NCI-H187 treated with DMSO at 0.1 percent for 48 hours (cell line): Measurements from ENCODE around the gene DGCR2.
"Not testable (repeated sequence)": the region's sequence is repeated elsewhere in the genome, so short reads cannot be mapped to it uniquely, and the experiment has no call there.

Experiments used
- DNase-seq: peaks from one replicate; lab custom pipeline; 2025; lab: John Stamatoyannopoulos, UW

The DGCR2 gene

DNA sequence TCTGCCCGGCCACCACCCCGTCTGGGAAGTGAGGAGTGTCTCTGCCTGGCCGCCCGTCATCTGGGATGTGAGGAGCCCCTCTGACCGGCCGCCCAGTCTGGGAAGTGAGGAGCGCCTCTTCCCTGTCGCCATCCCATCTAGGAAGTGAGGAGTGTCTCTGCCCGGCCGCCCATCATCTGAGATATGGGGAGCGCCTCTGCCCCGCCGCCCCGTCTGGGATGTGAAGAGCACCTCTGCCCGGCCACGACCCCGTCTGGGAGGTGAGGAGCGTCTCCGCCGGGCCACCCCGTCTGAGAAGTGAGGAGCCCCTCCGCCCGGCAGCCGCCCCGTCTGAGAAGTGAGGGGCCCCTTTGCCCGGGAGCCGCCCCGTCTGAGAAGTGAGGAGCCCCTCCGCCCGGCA is 38.1 kb downstream of the DGCR2 start:
- not testable (repeated sequence) for DNase-seq

DNA sequence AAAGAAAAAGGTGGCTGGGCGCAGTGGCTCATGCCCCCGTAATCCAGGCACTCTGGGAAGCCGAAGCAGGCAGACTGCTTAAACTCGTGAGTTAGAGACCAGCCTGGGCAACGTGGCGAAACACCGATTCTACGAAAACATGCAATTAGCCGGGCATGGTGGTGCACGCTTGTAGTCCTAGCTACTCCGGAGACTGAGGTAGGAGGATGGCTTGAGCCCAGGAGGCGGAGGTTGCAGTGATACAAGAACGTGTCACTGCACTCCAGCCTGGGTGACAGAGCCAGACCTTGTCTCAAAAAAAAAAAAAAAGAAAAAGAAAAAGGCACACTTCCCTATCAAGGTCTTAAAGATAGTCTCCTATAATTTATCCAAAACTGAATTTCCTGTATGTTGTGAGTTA is 39.4 kb downstream of the DGCR2 start:
- DNase-seq, result no peak

DNA sequence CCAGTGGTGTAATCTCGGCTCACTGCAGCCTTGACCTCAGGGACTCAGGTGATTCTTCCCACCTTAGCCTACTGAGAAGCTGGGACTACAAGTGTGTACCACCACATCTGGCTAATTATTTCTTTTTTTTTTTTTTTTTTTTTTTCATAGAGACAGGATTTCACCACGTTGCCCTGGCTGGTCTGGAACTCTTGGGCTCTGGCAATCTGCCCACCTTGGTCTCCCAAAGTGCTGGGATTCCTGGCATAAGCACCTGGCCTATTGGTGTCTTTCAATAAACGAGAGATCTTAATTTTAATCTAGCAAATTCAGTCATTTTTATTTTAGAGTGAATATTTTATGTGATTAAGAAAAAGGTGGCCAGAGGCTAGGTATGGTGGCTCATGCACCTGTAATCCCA is 40.1 kb downstream of the DGCR2 start:
- DNase-seq, result no peak

DNA sequence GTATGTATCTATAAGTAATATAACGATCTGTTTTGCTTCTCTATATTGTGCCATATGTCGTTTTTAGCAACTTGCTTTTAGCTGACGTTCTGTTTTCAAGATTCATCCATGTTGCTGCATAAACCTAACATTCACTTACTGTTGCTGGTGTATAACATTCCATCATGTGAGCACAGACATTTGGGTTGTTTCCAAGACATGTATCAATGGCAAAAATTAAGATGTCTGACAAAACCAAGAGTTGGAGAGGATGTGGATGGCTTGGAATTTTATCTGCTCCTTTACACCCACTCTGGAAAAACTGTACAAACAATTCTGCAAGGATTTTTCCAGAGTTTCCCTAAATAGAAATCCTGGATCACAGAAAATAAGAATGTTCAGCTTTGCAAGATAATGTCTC is 40.9 kb downstream of the DGCR2 start:
- no peak for DNase-seq

DNA sequence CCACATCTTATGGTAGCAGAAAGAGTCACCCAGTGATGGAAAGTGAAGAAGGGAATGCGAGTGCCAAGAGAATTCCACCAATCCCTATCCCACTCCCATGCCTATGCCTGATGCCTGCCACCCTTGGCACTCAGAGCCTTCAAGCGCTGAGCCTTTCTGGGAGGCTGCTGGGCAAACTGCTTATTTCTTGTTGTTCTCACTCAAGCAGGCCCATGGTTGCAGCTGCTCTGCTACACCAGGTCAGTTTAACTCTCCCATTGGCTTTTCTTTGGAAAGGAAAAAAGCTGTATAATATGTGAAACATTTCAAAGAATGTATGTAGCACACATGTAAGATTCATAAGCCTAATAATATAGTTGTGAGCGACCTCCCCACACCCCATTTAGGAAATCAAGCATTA is 41.4 kb downstream of the DGCR2 start:
- DNase-seq, result no peak

DNA sequence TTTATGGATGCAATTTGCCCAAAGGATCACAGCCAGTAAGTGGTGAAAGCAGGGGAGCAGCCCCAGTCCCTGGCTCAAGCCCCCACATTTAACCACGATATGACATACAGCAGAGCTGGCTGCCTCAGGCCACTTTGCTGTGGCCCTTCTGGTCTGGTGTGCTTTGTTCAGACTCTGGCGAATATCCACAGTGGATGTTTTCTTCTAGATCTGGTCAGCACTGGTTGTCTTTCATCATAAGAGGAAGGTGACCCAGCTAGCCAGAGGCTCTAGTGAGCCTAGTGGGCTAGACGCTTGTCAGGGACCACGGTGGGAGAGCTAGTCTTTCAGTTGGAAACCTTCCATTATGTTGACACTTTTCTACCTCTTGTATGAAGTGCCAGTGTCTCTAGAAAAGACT is 42.5 kb downstream of the DGCR2 start:
- no peak for DNase-seq

DNA sequence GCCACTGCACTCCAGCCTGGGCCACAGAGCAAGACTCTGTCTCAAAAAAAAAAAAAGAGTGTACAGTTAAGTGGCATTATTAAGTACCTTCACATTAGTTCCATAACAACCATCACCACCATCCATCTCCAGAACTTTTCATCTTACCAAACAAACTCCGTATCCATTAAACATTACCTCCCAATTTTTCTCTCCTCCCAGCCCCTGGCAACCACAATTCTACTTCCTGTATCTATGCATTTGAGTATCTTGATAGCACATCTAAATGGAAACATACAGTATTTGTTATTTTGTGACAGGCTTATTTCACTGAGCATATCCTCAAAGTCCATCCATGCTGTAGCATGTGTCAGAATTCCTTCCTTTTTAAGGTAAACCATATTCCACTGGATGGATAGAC is 46.8 kb downstream of the DGCR2 start:
- DNase-seq, result no peak

DNA sequence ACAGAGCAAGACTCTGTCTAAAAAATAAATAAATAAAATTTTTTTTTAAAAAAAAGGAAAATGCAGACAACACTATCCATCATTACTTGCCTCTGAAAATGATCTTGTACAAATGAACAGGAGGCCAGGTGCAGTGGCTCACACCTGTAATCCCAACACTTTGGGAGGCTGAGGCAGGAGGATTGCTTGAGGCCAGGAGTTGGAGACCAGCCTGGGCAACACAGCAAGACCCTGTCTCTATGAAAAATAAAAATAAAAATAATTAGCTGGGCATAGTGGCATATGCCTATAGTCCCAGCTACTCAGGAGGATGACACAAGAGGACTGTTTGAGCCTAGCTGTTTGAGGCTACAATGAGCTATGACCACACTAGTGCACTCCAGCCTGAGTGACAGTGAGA is 49.4 kb downstream of the DGCR2 start:
- DNase-seq, result not testable (repeated sequence)

DNA sequence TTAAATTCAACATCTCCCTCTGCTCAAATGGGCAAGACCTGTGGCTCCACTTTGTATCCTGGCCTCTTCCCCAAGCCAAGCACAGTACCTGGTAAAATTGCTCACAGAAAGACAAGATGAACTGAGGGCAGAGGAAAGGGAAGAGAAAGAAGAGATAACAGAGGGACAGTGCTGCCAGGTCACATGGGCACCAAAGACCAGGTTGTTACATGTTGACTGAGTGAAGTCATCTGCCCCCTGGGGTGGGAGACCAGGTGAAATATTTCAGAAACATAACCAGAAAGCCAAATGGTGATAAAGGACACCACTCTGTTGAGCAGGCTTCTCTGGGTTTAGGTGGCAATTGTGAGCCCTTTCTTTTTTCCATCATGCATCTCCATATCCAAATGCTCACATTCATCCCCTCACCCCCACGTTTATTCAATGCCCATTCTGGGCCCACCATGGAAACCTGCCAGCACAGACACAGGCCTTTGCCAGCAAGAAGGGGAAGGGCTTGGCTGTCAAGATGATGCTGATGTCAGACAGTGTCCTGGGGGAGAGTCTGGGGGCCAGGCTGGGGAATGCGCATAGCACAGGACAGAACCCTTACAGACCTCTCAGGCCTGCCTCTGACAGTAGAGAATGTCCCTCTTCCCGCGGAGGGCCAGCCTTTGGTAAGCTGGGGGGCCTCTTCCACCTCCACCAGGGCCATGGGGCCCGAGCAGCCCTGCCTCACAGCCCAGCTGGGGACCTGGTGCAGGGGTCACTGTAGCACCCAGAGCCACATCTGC is 51.6 kb downstream of the DGCR2 start:
- no peak for DNase-seq

DNA sequence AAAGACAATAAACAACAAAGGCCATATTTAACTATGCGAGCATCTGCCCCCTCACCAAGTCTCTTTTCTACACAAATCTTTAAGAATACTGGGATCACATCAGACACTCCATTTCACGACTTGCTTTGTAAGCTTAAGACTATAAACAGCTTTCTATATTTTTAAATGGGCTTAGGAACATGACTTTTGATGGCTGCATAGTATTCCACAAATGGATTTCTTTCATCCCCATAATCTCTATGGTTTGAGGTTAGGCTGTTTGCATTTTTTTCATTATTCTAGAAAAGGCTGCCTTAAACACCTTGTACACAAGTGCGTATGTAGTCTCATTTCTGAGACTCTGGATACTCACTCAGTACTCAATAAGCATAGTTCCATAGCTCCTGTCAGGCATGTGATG is 52.8 kb downstream of the DGCR2 start:
- DNase-seq, result no peak

DNA sequence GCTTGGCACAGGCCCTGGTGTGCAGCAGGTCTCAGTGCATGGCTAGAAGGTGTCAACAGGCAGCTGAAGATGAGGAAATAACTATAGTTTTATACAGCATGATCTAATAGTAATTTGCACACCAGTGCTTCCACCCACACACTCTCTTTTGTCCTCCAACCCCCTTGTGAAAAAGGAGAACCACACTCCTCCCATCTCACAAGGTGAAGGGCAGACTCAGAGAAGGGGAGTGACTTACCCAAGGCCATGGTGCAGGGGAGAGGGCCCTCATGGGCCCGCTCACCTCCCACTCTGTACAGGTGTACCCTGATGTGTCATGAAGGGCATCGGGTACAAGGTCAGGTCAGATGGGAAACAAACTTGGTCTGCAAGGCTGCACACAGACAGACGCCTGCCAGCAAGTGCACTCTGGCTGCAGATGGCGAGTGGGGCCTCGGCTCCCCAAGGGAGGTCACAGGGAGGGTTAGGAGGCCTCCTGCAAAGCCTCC is 53.4 kb downstream of the DGCR2 start:
- DNase-seq, result no peak

DNA sequence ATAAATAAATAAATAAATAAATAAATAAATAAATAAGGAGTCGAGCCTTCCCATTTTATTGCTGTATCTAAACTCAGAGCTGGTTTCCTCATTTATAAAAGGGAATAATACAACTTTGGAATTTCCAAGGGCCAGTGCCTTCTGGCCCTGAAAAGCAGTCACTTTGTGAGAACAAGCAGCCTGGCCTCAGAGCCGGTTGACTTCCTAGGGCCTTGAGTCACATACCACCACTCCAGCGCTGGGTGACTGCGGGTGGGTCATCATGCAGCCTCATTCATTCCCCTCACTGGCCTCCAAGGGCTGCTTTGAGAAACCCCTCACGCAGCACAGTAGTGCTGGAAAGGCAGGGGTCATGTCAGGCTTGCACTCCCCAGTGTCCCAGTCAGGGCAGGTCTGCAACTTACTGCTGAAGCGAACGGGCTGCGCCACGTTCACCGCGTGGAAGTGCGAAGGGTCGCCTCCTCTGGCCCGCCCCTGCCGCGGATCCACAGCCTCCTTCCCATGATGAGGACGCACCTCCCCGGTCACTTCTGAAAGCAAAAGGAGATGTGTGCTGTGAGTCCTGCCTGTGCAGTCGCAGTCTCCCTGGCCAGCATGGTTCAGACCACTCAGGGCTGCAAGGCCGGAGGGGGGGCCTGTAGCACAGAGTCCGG is 54.4 kb downstream of the DGCR2 start:
- no peak for DNase-seq

DNA sequence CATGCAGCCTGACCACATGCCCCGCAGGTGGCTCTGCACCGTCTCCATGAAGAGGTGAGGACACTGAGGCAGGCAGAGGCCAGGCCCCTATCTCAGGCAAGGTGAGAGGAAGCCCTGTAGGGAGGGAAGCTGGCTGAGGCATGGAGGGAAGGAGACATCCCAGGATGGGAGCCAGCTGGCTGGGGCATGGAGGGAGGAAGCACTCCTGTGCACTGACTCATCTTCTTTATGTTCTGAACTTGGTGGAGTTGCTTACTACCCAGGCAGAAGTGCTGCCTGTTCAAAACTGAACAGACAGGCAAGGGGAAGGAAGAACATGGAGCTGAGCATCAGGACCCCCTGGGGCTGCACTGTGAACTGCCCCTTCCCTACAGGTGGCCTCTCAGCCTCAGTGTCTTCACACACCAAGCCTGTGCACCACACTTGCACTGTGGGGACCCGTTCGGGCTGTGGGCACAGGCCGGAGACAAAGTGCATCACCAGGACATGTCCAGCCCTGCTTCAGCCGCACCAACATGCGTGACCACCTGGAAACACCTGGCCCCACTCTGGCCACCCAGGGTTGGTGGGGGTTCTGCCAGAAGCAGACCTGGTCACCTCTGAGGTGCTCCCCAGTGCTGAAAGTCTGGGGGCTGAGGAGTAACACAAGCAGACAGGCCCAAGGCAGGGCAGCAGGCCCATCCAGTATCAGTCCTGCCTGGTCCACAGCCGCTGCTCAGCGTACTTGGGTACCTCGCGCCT is 55.5 kb downstream of the DGCR2 start:
- DNase-seq, result no peak

DNA sequence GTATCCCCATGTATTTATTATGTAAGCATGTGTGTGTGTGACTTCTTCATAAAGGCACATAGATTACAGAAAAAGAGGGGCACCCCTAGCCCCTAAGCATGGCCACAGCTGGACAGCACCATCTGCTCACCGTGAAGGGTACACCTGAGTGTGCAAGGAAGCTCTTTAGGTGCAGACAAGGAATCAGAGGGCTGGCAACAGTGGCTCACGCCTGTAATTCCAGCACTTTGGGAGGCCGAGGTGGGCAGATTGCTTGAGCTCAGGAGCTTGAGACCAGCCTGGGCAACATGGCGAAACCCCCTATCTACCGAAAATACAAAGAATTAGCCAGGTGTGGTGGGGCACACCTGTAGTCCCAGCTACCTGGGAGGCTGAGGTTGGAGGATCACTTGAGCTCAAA is 56.3 kb downstream of the DGCR2 start:
- DNase-seq, result no peak

DNA sequence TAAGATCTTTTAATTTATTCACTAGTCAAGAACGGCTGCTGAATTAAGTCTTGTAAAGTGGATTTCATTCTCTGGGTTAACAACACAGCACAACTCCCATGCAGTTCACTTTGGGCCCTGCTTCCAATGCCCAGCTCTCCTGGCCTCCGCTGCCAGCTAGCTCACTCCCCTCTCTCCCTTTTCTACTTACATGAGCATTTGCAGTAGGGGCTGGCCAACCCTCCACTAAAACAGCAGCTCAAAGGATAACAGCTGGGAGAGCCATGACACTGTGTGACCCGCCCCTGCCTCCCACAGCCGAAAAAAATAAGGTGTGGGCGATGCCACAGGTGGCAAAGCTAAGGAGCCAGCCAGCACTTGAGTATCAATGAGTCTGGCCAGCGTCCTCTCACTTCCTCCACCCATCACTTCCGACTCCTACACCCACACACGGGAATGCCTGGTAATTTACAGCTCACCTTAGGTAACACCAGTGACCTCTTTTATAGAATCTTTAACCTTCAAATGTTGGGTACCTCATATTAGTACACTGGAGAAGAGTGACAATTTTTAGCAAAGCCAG is 56.8 kb downstream of the DGCR2 start:
- DNase-seq, result no peak

DNA sequence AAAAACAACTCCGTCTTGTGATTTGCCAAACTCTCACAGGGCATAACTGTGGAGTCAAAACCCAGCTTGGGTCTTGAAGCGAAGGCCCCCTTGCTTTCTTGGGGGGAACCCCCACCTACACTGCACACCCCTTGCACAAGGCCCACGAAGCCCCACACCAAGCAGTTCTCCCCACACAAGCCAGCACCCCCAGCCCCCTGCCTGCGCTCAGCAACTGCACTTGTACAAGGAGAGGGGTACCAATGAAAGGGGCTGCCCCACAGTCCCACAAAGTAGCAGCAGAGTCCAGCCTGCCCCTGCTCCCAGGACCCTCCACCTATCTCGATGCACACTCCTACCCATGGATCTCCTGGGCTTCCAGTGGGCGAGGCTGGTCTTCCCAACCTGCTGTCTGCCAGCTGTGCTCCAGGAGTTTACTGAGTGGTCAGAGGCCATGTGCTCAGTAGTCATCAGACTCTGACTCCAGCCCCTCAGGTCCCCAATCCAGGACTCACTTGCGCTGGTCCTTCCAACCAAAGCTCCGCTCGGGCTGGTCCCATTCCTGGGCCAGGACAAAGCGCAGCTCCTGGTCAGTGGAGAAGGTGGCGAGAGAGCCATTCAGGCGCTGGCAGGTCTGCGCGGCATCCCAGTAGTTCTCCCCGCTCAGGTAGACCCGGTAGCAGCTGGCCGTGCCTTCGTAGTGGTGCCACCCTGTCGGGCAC is 57.7 kb downstream of the DGCR2 start:
- DNase-seq, result no peak

DNA sequence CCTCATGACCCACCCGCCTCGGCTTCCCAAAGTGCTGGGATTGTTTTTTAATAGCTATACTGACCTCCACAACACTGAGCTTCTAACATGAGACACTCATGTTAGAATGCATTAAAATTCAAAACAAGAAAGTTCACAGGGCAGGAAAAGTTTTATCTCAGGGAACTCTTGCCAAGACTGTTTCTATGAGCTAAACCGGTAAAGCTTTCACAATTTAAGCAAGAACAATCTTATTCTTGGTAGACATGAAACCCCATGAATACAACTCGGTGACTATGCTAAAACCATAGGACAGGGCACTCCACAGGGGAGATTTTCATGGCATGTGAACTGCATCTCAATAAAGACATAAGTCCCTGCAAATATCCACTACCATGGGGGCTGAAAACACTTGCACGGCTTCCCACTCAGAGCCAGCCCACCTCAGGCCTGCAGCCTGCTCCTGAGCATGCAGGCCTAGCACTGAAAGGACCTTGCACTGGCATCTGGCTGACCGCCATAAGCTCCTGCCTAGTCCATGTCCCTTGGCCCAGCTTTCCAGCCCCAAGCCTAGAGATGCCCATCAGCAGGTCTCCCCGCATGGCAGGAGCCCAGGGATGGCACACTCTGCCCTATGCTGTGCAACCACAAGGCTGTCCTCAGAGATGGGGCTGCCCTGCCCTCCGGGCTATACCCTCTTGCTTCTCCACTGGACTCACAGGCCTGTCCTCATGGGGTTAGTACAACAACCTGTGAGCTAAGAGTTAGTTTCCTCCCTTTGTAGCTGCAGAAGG is 58.4 kb downstream of the DGCR2 start:
- DNase-seq, result no peak

DNA sequence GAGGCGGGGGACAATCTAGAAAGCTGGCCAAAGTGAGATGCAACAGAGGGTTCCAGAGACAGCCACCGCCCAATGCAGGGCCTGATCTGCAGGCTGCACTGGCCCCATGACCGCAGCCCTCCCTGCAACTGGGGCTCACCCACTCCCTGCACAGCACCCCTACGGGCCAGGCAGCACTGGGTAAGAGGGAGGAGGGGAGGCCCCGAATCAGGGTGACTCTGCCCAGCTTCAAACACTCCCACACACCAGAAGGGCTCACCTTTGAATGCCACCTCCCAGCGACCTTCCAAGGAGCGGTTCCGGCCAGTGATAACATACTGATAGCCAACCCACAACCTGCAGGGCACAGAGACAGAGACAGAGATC is 59.3 kb downstream of the DGCR2 start:
- DNase-seq, result no peak

DNA sequence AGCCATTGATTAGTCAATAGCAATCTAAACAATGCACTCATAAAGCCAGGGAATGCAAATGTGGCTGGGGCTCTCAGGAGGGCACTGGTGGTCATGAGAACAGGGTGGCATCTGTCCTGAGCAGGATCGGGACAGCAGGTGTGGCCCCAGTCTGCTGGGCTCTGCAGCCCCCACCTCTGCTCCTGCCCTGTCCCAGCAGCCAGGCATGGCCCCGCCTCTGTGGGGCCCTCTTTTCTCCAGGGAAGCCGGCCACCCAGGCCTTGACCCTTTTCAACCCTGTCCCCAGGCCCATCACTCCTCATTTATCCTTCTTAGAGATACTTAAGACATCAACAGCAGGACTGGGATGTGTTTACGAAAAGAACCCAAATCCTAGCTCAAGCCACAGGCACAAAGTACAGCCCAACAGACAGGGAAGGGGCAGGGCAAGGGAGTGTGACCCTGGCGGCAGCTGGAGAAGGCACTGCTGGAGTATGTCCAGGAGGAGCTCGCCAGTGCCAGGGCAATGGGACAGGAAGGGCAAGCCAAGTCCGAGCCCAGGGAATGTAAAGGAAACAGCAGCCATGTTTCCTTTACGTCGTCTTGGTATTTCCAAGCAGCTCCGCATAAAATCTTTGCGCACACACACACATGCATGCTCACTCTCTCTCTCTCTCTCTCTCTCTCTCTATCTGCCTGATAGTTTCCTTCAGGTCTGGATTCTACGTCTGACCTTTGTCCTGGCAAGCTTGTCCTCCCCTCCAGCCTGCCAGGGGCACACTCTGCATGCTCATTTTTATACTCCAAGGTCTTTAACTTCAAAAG is 59.9 kb downstream of the DGCR2 start:
- no peak for DNase-seq

DNA sequence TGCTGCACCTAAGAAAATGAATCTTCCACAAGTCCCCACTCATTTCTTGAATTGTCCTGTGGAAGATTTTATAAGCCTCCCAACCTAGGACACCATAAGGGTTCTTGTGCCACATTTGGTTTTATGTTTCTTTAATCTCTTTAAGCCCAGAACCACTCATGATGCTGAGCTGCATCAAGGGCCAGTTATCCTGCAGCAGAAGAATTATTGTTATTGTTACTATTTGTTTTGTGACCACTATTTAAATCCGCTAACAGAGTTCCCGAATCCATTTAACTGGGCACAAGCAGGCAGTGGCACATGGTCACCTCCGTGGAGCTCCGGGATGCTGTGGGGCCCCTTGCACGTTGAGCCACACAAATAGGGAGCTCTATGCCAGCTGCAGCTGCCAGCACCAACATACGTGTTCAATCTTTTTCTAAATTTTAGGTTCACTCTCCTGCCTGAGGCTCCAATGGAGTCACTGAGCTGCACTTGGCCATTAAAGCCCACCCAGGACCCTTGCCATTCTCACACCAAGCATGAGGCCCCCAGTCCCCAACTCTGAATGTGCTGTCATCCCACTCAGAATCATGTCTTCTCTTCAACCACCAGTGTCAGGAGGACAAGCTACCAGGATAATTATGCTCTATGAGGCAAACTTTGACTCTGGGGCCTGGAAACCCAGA is 60.6 kb downstream of the DGCR2 start:
- no peak for DNase-seq
